ENCODE data around the gene FBXO31.

FBXO31 gene, protein sequence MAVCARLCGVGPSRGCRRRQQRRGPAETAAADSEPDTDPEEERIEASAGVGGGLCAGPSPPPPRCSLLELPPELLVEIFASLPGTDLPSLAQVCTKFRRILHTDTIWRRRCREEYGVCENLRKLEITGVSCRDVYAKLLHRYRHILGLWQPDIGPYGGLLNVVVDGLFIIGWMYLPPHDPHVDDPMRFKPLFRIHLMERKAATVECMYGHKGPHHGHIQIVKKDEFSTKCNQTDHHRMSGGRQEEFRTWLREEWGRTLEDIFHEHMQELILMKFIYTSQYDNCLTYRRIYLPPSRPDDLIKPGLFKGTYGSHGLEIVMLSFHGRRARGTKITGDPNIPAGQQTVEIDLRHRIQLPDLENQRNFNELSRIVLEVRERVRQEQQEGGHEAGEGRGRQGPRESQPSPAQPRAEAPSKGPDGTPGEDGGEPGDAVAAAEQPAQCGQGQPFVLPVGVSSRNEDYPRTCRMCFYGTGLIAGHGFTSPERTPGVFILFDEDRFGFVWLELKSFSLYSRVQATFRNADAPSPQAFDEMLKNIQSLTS

DNA sequence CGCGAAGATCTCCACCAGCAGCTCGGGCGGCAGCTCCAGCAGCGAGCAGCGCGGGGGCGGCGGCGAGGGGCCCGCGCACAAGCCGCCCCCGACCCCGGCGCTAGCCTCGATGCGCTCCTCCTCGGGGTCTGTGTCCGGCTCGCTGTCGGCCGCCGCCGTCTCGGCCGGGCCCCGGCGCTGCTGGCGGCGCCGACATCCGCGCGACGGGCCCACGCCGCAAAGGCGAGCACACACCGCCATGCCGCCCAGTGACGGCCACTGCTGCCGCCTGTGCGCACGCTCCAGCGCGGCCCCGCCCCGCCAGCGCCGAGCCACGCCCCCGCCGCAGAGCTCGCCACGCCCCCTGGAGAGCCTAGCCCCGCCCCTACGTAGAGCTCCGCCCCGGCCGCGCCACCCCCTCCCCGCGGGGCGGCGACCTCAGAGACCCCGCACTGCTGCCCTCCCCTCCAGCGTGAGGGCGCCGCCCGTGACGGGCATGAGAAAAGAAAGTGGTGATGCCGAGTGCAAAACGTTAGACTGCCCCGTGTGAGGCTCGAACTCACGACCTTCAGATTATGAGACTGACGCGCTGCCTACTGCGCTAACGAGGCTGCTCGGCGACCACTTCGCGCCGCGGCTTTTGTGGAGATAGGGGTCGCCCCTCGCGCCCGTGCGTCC is at the start of gene FBXO31:
FBXO31 (minus strand) TSS at position 272 of the 657 bp plus-strand sequence; CDS start at position 240, 32 bp downstream.
- no peak for DNase-seq

DNA sequence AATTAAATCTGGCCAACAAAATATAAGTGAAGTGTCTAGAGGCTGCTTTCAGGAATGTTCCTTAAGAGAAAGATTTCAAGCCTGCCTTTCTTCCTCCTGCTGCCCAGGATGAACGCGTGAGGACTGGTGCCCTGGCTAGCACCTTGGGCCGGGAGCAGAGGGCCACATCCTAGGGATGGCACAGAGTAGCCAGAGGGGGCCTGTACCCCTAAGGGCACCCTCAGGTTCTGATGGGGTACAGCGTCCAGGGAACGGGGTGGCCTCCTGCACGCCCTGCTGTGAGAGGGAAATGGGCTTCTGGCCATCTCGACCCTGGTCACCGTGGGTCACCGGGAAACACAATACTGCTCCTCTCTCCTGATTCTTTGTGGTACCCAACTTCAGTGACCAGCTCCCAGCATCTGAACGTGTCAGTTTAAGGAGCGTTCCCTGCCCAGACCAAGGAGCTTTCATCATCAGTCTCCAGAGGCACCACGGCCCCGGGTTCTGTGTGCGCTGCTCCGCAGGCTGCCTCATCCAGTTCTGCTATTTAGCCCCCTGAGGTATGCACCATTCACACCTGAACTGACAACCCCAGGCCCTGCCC is 48.8 kb upstream of the FBXO31 start:
- no peak for DNase-seq

GRCh38 chr16:87431926-87432325 is 48.4 kb upstream of the FBXO31 start:
- DNase-seq, result no peak

GRCh38 chr16:87426423-87427215 is 43.0 kb upstream of the FBXO31 start:
- DNase-seq, result no peak

- DNase-seq, result no peak
Measured at GRCh38 chr16:87425941-87426340, 42.4 kb upstream of the FBXO31 start.

GRCh38 chr16:87424266-87424665 is 40.7 kb upstream of the FBXO31 start:
- no peak for DNase-seq

- DNase-seq, result no peak
Measured at GRCh38 chr16:87423429-87423828, 39.9 kb upstream of the FBXO31 start.

- no peak for DNase-seq
Measured at GRCh38 chr16:87422106-87422505, 38.5 kb upstream of the FBXO31 start.

- no peak for DNase-seq
Measured at GRCh38 chr16:87421003-87421912, 37.7 kb upstream of the FBXO31 start.

DNA sequence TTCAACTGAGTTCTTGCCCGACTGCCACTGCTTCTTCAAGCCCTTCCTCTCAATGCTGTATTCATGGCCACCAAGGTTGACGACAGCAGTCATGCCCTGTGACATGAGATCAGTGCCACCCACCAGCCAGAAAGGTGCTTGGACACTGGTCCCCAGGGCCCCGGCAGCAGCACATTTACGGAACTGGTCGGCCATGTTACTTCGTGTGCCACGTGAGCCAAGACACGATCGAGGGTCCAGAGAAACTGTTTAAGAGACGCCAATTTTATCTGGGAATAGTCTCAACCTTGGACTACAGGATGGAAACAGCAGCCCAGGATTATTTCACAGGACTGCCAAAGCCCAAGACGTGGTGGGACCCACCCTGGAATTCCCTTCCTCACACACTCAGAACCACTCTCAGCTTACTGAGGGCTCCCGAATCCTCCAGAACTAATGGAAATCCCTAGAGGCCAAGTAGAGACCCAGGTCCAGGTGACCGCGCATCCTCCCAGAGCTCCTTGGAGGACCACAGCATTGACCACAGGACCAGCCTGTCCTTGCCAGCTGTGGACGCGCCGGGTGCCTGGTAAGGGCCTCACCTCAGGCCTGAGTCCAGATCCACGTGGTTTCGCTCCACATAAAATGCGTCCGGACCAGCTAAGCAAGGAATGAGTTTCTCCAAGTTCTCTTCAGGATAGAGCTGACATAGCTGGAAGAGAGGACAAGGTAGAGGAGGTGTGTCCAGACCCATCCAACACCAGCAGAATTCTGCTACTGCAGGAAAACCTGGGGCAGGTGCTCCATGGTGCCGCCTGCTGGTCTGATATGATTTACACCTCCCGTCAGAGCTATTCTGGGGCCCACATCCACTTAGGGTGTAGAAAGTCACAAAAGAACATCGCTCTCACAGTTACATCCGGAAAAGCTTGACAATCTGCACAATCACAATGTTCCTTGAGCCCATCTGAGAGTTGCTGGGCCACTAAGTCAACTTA is 36.7 kb upstream of the FBXO31 start:
- DNase-seq, result no peak

DNA sequence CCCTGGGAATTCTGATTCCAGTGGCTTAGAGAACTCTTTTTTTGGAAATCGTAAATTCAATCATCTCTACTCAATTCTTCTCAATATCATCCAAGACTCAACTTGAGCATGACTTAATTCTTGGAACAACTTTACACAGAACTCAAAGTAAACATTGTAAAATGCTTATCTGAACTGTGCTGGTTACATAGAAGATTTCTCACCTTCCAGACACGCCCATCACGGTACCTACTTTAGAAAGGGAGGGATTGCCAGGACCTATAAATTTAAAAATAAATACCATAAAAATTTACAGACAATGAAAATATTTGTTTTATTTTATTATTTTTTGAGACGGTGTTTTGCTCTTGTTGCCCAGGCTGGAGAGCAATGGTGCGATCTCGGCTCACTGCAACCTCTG is 35.1 kb upstream of the FBXO31 start:
- DNase-seq, result no peak

GRCh38 chr16:87418216-87418615 is 34.6 kb upstream of the FBXO31 start:
- no peak for DNase-seq

DNA sequence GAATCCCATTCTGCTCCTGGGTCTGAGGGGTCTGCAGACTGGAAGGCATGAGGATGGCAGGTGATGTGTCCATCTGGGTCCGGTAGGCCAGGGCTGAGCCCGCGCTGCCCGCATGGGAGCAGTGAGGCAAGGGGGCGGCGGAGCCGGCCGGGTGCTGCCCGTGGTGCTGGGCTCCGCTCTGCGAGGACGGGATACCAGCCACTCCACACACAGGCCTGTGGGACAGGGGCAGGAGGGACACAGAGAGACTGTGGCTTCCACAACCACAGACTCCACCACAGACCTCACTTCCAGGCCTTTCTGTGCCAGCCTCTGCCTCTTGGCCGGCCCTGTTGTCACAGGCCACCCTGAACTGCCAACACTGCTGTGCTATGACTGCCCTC is 33.9 kb upstream of the FBXO31 start:
- DNase-seq, result no peak

DNA sequence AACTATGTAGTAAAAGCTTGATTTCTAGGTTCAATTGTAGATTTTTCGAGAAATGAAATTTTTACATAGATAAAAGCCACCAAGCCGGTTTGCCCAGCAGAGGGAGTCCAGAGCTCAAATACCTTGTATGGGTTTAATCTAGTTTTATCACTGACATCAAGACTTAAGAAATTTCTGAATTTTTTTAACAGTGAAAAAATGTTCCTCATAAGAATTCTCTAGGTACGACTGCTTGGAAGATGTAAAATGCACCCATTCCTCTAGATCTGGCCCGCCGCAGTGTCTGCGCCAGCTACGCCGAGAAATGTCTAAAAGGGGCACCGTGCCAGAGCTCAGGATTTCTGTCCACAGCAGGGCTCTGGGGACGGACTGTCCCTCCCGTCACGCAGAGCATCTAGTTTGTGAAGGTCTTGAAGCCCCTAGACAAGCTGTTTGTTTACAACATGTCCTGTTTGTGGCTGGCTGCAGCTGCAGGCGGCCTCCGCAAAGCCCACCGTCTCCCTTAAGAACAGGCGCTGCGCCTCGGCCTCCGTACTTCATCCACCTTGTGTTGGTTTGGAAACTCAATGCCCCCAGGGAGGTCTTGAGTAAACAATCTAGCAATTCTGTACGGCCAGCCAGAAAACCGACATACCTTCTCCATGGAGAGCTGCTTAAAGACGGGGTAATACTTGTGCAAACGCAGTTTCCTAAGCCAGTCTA is 33.4 kb upstream of the FBXO31 start:
- no peak for DNase-seq

- DNase-seq, result no peak
Measured at GRCh38 chr16:87415441-87415840, 31.9 kb upstream of the FBXO31 start.

GRCh38 chr16:87414251-87414680 is 30.7 kb upstream of the FBXO31 start:
- DNase-seq, result no peak

GRCh38 chr16:87412996-87413421 is 29.4 kb upstream of the FBXO31 start:
- no peak for DNase-seq

GRCh38 chr16:87412371-87412995 is 28.9 kb upstream of the FBXO31 start:
- no peak for DNase-seq
